A549 (cell line): ENCODE measurements around the gene PCNX3. TPM values are rescaled to one million over a fixed set of nuclear protein-coding genes. Genes with fewer than 3 reads are reported as not detected.
"Not testable (repeated sequence)": the region's sequence is repeated elsewhere in the genome, so short reads cannot be mapped to it uniquely, and the experiment has no call there.

Experiments
- ATAC-seq, 2 experiments: fragments of 200-7000 bp in 1 of 2; fragments of >200 bp in 1 of 2; cut with Nextera tagmentation in 1 of 2; cut with Tn5 transposase in 1 of 2; 3 replicates each; pipeline versions ENCODE4 v1.8.0 to v1.9.1; 2018 to 2020; ENCODE audit warnings: mild to moderate bottlenecking in 1 of 2, moderate library complexity in 1 of 2
- CTCF ChIA-PET: fragments of 300-600 bp; sonication (Branson Sonifier 250); formaldehyde crosslinking; extraction: SDS; loops from one replicate; lab custom pipeline; 2021; ENCODE audit warnings: antibody characterized with exemption, inconsistent platforms; lab: Yijun Ruan, JAX
- POLR2A ChIA-PET: fragments of 350-600 bp; formaldehyde crosslinking; extraction: SDS; loops from one replicate; lab custom pipeline; 2021; ENCODE audit warnings: antibody characterized with exemption, inconsistent platforms; lab: Yijun Ruan, JAX
- DNase-seq, 2 experiments: peaks; one replicate each; pipeline versions ENCODE4 v3.0.0 to v3.0.0-alpha.2; 2011 to 2016; ENCODE audit warnings: low read depth in 1 of 2, low spot score in 1 of 2
- FAIRE-seq: peaks from 2 replicates; lab custom pipeline; 2011; peaks lifted over from hg19 to GRCh38; lab: Jason Lieb, UNC
- H3K27ac ChIP-seq, 2 experiments: fragments of >200 bp; sonication (Bioruptor Twin); formaldehyde crosslinking; 3 replicates each; pipeline ENCODE4 v1.5.1; 2016 to 2017
- H3K4me1 ChIP-seq: fragments of >200 bp; sonication (Bioruptor Twin); formaldehyde crosslinking; 3 replicates; pipeline ENCODE4 v1.6.1; 2016
- H3K4me2 ChIP-seq: fragments of >200 bp; sonication (Bioruptor Twin); formaldehyde crosslinking; 3 replicates; pipeline ENCODE4 v1.6.1; 2016
- H3K4me3 ChIP-seq: fragments of >200 bp; sonication (Bioruptor Twin); formaldehyde crosslinking; 3 replicates; pipeline ENCODE4 v1.5.1; 2016
- H3K9me3 ChIP-seq: fragments of >200 bp; sonication (Bioruptor Twin); formaldehyde crosslinking; 3 replicates; pipeline ENCODE4 v1.6.1; 2016
- CTCF ChIP-seq: fragments of >200 bp; sonication (Bioruptor Twin); formaldehyde crosslinking; IDR thresholded peaks from 3 replicates; pipeline ENCODE4 v1.5.1; 2016
- EHF ChIP-seq: fragments of 250-450 bp; sonication (Bioruptor Pico); IDR thresholded peaks from 2 replicates; pipeline ENCODE4 v1.5.0; 2020; ENCODE audit warnings: mild to moderate bottlenecking
- FOSB ChIP-seq: fragments of 250-450 bp; sonication (Bioruptor Pico); IDR thresholded peaks from 2 replicates; pipeline ENCODE4 v1.5.0; 2020; ENCODE audit warnings: mild to moderate bottlenecking, moderate library complexity
- GATA3 ChIP-seq: IDR thresholded peaks from 2 replicates; pipeline ENCODE4 v1.6.1; 2012; ENCODE audit warnings: borderline replicate concordance
- HDAC2 ChIP-seq: fragments of 200-600 bp; sonication (generic); IDR thresholded peaks from 2 replicates; pipeline ENCODE4 v1.6.1; 2016
- PHF8 ChIP-seq: fragments of 200-600 bp; sonication (generic); IDR thresholded peaks from 2 replicates; pipeline ENCODE4 v1.6.1; 2016; ENCODE audit warnings: low read depth, mild to moderate bottlenecking, antibody characterized with exemption, moderate library complexity, borderline replicate concordance
- POLR2A ChIP-seq: IDR thresholded peaks from 2 replicates; pipeline ENCODE4 v1.6.1; 2012; ENCODE audit warnings: mild to moderate bottlenecking, low read length
- SREBF2 ChIP-seq: fragments of 450-650 bp; IDR thresholded peaks from 2 replicates; pipeline ENCODE4 v1.6.1; 2014; ENCODE audit warnings: mild to moderate bottlenecking, moderate library complexity
- TFCP2L1 ChIP-seq: fragments of 250-450 bp; sonication (Bioruptor Pico); IDR thresholded peaks from 2 replicates; pipeline ENCODE4 v1.5.0; 2021; ENCODE audit warnings: mild to moderate bottlenecking
- WGBS: methylation state at CpG from one replicate; pipeline ENCODE4 v1.1.6; 2017; ENCODE audit errors: missing lambda C conversion rate; 5-methylcytosine and 5-hydroxymethylcytosine counted together
- polyA plus RNA-seq, 4 experiments: library from polyadenylated mRNA; depleted of rRNA in 3 of 4; stranded (reverse); fragments of >200 nt; fragmentation: RNase III in 1 of 4; extraction: RNeasy Plus Mini Kit Qiagen cat#74134 plus additional on column Dnase treatment in 1 of 4; gene quantifications; 2 replicates in 3 of 4; 3 replicates in 1 of 4; pipeline ENCODE4 v1.2.3, GENCODE V29; 2011 to 2017
- TF ChIP-seq, protein P1 (sequence below): fragments of 250-450 bp; sonication (Bioruptor Pico); IDR thresholded peaks from 2 replicates; pipeline ENCODE4 v1.5.0; 2021; ENCODE audit warnings: mild to moderate bottlenecking, moderate library complexity, borderline replicate concordance

The PCNX3 gene
- polyA plus RNA-seq, 2 of the 4 experiments (the other 2 are of a cell fraction), result 14.2 to 29.7 TPM

- no peak overlapping the region for H3K4me2 ChIP-seq
- ChIA-PET POLR2A (no interaction called here), CTCF (interaction anchor here (0.6 to 2.3 kb wide), 4 partner anchors 32 to 706 kb away, joined by 3 to 11 read pairs (median 4); no protein-coding TSS in a partner anchor)
- TF ChIP-seq PHF8 (no peak), EHF (no peak), CTCF (no peak), SREBF2 (no peak), TFCP2L1 (CRISPR knock-in tag) (no peak), GATA3 (no peak), FOSB (CRISPR knock-in tag) (no peak)
- TF ChIP-seq, protein P1, sequence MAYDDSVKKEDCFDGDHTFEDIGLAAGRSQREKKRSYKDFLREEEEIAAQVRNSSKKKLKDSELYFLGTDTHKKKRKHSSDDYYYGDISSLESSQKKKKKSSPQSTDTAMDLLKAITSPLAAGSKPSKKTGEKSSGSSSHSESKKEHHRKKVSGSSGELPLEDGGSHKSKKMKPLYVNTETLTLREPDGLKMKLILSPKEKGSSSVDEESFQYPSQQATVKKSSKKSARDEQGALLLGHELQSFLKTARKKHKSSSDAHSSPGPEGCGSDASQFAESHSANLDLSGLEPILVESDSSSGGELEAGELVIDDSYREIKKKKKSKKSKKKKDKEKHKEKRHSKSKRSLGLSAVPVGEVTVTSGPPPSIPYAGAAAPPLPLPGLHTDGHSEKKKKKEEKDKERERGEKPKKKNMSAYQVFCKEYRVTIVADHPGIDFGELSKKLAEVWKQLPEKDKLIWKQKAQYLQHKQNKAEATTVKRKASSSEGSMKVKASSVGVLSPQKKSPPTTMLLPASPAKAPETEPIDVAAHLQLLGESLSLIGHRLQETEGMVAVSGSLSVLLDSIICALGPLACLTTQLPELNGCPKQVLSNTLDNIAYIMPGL (CRISPR knock-in tag), result no peak
- ATAC-seq (no peak), FAIRE-seq (no peak), DNase-seq (no peak)
- H3K4me3 ChIP-seq, result no peak overlapping the region
- no peak overlapping the region for H3K27ac ChIP-seq
- no peaks in the 10 kb centered on the region for H3K9me3 ChIP-seq
- peaks cover 10% of the 10 kb centered on the region; the same call in 2 of the 3 replicates for H3K4me1 ChIP-seq
- WGBS, result 93% methylated on average over 21 of the region's 21 CpGs
Observed at GRCh38 chr11:65658174-65659021, 42.8 kb downstream of the PCNX3 start.

DNA sequence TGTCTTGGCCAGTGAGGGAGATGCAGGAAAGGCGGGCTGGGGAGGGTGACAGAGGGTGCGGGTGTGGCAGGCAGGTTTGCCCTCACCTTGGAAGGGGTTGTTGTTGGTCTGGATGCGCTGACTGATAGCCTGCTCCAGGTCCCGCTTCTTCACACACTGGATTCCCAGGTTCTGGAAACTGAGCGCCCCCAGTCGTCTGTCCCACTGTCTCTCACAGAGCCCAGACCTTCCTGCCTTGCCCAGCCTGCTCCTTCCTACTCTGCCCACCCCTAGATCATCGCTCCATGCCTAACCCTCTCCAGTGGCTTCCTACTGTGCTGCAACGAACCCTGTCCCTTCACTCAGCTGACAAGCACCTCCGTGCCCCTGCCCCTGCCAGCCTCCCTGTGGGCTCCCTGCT lies 44.5 kb downstream of the PCNX3 start:
- WGBS, result 89% methylated on average over 9 of the region's 9 CpGs
- DNase-seq (no peak), FAIRE-seq (no peak), ATAC-seq (no peak)
- Histone ChIP-seq H3K4me2 (no peak overlapping the region), H3K4me3 (no peak overlapping the region), H3K4me1 (peaks cover 13% of the 10 kb centered on the region), H3K9me3 (no peaks in the 10 kb centered on the region), H3K27ac (no peak overlapping the region)
- 0 out of 2 replicates have a peak, but pooled peaks have one; percentile 0 for TF ChIP-seq POLR2A
- TF ChIP-seq CTCF, result no peak
- TF ChIP-seq HDAC2, result no peak
- CTCF ChIA-PET, result interaction anchor here (1.2 to 1.5 kb wide), 4 partner anchors 34 to 229 kb away, joined by 3 to 5 read pairs (median 4); partner anchors contain the start of gene FIBP
- POLR2A ChIA-PET, result no interaction called here

DNA sequence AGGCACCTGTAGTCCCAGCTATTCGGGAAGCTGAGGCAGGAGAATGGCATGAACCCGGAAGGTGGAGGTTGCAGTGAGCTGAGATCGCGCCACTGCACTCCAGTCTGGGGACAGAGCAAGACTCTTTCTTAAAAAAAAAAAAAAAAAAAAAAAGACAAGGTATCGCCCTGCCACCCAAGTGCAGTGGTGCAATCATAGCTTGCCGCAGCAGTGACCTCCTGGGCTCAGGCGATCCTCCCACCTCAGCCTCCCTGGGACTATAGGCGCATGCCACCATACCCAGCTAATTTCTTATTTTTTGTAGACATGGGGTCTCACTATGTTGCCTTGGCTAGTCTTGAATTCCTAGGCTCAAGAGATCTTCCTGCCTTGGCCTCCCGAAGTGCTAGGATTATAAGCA lies 45.3 kb downstream of the PCNX3 start:
- FAIRE-seq, ATAC-seq, H3K27ac ChIP-seq, DNase-seq, H3K4me3 ChIP-seq, H3K9me3 ChIP-seq: not testable (repeated sequence)
- POLR2A ChIA-PET, result interaction anchor here (3.4 kb wide), 1 partner anchor 8 kb away, joined by 27 read pairs; no protein-coding TSS in a partner anchor
- peaks cover 13% of the 10 kb centered on the region for H3K4me1 ChIP-seq
- H3K4me2 ChIP-seq, result peak overlapping the region; percentile 94; the same call in 2 of the 3 replicates
- CTCF ChIA-PET, result interaction anchor here (0.7 to 1.5 kb wide), 2 partner anchors 35 to 45 kb away, joined by 3 read pairs; no protein-coding TSS in a partner anchor
- WGBS, result 93% methylated on average over 9 of the region's 9 CpGs
